ENCODE results near the gene TLDC2. TPM values are rescaled to one million over a fixed set of nuclear protein-coding genes. Genes with fewer than 3 reads are reported as not detected.

TLDC2 gene
- total RNA-seq, 1 donor from 2014 or later, result 0.26 TPM

DNA sequence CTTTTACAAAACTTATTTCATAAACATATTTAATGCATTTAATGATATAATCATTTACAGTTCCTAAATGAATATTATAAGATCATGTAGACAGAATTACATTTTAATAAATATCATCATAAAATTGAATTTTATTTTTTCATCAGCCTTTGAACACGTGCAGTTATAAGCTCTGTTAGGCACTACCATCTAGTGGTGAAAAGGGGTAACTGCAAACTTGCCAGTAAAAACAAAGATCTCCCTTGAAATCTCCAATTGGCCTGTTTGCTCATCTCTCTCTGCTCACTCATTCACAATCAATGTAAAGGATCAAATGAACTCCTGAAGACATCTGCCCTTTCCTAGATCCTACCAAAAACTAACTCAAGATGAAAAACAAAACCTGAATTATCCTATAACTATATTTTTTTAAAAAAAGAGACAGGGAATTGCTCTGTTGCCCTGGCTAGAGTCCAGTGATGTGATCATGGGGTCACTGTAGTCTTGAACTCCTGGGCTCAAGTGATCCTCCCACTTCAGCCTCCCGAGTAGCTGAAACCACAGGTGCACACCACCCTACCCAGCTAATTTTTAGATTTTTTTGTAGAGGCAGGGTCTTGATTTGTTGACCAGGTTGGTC, 43.9 kb downstream of the TLDC2 start:
- TF ChIP-seq, protein P1, sequence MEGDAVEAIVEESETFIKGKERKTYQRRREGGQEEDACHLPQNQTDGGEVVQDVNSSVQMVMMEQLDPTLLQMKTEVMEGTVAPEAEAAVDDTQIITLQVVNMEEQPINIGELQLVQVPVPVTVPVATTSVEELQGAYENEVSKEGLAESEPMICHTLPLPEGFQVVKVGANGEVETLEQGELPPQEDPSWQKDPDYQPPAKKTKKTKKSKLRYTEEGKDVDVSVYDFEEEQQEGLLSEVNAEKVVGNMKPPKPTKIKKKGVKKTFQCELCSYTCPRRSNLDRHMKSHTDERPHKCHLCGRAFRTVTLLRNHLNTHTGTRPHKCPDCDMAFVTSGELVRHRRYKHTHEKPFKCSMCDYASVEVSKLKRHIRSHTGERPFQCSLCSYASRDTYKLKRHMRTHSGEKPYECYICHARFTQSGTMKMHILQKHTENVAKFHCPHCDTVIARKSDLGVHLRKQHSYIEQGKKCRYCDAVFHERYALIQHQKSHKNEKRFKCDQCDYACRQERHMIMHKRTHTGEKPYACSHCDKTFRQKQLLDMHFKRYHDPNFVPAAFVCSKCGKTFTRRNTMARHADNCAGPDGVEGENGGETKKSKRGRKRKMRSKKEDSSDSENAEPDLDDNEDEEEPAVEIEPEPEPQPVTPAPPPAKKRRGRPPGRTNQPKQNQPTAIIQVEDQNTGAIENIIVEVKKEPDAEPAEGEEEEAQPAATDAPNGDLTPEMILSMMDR (IDR thresholded peaks at IDR 0.05; ENCODE audit: insufficient read depth, low read length, severe bottlenecking), result peak; percentile 72
- no peak overlapping the region for H3K4me3 ChIP-seq (ENCODE audit: low read depth, low read length)
- FAIRE-seq (no peak), DNase-seq (ENCODE audit: low read depth) (peak; percentile 58)
- H3K27me3 ChIP-seq (ENCODE audit: control insufficient read depth, insufficient read depth, low read length), result no peaks in the 10 kb centered on the region
- H3K36me3 ChIP-seq (ENCODE audit: control insufficient read depth, insufficient read depth, low read length), result no peaks in the 10 kb centered on the region

DNA sequence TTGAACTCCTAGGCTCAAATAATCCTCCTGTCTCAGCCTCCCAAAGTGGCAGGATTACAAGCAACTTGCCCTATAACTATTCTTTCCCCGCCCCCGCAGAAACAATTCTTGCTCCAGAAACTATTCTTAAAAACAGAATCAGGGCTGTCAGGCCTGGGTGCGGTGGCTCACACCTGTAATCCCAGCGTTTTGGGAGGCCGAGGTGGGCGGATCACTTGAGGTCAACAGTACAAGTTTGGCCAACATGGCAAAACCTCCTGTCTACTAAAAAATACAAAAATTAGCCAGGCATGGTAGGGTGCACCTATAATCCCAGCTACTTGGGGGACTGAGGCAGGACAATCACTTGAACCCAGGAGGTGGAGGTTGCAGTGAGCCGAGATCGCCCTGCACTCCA, 44.4 kb downstream of the TLDC2 start:
- DNase-seq (ENCODE audit: low read depth) (no peak), FAIRE-seq (no peak)
- no peak overlapping the region for H3K4me3 ChIP-seq (ENCODE audit: low read depth, low read length)
- H3K36me3 ChIP-seq (ENCODE audit: control insufficient read depth, insufficient read depth, low read length), result no peaks in the 10 kb centered on the region
- H3K27me3 ChIP-seq (ENCODE audit: control insufficient read depth, insufficient read depth, low read length), result no peaks in the 10 kb centered on the region
- TF ChIP-seq, protein P1 (IDR thresholded peaks at IDR 0.05; ENCODE audit: insufficient read depth, low read length, severe bottlenecking), result no peak

DNA sequence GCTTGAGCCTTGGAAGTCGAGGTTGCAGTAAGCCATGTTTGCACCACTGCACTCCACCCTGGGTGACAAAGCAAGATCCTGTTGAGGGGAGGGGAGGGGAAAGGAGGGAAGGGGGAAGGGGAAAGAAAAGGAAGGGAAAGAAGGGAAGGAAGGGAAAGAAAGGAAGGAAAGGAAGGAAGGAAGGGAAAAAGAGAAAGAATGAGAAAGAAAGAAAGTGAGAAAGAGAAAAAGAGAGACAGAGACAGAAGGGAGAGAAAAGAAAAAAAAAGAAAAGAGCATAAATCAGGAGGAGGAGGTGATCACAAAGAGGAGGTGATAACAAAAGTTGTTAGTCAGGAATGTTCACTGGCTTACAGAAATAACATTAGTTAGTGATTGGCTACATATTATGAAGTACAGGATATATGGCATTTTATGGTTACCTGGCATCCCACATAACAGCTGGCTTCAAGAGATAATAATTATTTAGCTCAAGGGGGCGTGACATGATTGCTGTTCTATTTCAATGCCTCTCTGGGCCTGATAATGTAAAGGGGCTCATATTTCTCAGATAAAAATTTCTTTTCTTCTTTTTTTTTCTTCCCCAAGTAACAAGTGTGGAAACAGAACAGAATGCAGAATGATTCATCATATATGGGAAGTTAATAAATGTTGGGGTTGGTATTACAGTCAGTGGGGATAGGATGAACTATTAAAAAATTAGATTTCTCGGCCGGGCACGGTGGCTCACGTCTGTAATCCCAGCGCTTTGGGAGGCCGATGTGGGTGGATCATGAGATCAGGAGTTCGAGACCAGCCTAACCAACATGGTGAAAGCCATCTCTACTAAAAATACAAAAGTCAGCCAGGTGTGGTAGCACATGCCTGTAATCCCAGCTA, 48.5 kb downstream of the TLDC2 start:
- Histone ChIP-seq H3K36me3 (ENCODE audit: control insufficient read depth, insufficient read depth, low read length) (no peaks in the 10 kb centered on the region), H3K27me3 (ENCODE audit: control insufficient read depth, insufficient read depth, low read length) (no peaks in the 10 kb centered on the region), H3K4me3 (ENCODE audit: low read depth, low read length) (no peak overlapping the region)
- DNase-seq (ENCODE audit: low read depth) (no peak), FAIRE-seq (no peak)
- TF ChIP-seq, protein P1 (IDR thresholded peaks at IDR 0.05; ENCODE audit: insufficient read depth, low read length, severe bottlenecking), result no peak

DNA sequence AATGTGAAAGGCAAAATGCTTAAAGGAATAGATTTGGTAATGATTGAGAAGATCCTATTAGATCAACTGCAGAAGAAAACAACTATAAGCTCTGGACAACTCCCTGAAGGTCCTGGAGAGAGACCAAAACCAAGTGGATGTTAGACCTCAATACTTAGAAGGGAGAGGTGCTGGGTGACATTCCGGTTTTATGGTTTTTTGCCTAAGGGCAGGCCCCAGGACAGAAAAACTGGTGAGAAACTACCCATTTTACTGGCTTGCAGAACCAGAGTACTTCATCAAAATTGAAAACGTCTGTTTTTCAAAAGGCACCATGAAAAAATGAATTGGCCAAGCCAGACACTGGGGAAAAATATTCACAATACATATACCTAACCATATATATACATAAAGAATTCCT, 49.3 kb downstream of the TLDC2 start:
- TF ChIP-seq, protein P1 (IDR thresholded peaks at IDR 0.05; ENCODE audit: insufficient read depth, low read length, severe bottlenecking), result no peak
- Histone ChIP-seq H3K27me3 (ENCODE audit: control insufficient read depth, insufficient read depth, low read length) (no peaks in the 10 kb centered on the region), H3K36me3 (ENCODE audit: control insufficient read depth, insufficient read depth, low read length) (no peaks in the 10 kb centered on the region), H3K4me3 (ENCODE audit: low read depth, low read length) (no peak overlapping the region)
- DNase-seq (ENCODE audit: low read depth) (no peak), FAIRE-seq (no peak)

DNA sequence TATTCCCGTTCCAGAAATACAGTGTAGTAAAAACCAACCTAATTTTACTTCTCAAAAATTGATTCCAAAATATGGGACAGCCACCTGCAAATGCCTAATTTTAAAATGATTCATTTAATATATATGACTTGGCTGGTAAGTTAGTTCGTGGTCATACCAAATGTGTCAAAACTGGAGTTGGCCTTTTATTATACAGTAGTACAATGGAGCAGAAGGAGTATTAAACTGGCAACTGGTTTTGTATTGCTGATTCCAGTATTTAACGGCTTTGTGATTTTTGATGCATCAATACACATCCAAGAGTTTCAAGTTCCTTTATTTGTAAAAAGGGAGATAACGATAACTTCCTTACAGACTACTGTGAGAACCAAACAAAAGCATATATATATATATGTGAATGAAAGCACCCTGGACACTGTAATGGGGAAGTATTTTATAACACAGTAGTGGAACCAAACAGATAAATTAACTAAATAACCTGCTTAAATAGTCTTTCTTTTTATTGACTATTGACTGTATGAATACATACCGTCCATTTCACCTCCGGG, 50.8 kb downstream of the TLDC2 start:
- TF ChIP-seq, protein P1 (IDR thresholded peaks at IDR 0.05; ENCODE audit: insufficient read depth, low read length, severe bottlenecking), result no peak
- DNase-seq (ENCODE audit: low read depth) (no peak), FAIRE-seq (no peak)
- Histone ChIP-seq H3K27me3 (ENCODE audit: control insufficient read depth, insufficient read depth, low read length) (no peaks in the 10 kb centered on the region), H3K36me3 (ENCODE audit: control insufficient read depth, insufficient read depth, low read length) (no peaks in the 10 kb centered on the region), H3K4me3 (ENCODE audit: low read depth, low read length) (no peak overlapping the region)
